HG03460 (cell line): Measurements from ENCODE around the gene DGKH.
"Not testable (repeated sequence)": the region's sequence is repeated elsewhere in the genome, so short reads cannot be mapped to it uniquely, and the experiment has no call there.

ENCODE experiments used
- ATAC-seq: cut with Tn5 transposase; IDR thresholded peaks from one replicate; pipeline ENCODE4 v1.9.1; 2021; ENCODE audit not compliant: unreplicated experiment

Gene DGKH

GRCh38 chr13:42108217-42108616, 59.8 kb downstream of the DGKH start:
- ATAC-seq = no peak

- ATAC-seq = no peak
Observed at GRCh38 chr13:42109957-42110356, 61.5 kb downstream of the DGKH start.

GRCh38 chr13:42110410-42111155, 62.1 kb downstream of the DGKH start:
- ATAC-seq = no peak

DNA sequence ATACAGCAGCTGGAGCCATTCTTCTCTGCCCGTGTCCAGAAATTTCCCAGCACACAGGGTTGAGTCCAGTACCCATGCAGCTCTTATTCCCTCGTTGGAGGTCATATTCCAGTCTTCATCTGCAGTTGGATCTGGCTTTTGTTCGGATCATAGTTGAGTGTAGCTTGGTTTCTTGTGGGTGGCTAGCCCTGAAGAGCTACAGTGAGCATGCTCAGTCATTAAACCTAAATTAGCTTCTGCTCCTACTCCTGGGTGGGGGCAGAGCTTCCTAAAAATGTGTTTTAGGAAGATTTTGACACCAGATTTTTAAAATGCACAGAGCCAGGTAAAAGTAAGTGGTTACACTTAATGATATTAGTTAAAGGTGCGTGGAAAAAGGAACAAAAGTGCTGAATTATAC, 64.4 kb downstream of the DGKH start:
- ATAC-seq = no peak

DNA sequence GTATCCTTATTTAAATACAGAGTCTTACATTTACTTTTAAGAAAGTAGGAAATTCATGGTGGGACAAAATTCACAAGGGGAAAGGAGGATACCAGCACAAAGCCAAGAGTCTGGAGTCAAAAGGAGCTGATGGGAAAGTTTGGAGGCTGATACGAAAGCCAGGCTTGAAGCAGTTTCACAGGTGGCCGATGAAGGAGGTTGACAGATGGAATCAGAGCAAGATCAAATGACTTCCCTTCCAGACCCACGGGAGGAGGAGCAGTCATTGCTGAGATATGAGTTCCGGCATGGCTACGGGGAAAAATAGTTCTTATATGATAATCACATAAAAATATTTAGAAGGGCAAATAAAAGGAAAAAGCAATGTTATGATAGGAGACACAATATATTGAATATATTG, 65.0 kb downstream of the DGKH start:
- ATAC-seq = no peak

DNA sequence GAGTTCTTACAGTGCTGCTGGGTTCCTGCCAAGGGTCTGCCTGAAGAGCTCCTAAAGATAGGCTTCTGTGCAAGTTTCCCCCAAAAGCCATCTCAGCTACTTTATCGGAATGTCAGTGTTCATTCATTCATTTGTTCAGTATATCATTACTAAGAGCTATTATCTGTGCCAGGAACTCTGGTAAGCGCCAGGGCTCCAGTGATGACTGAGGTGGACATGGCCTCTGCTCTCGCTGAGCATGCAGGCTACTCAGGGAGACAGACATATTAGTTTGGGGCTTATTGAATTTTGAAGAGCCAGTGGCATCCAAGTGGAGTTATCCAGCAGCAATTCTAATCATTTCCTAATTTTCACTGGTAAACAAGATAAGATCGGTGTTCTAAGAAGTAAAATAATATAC, 65.8 kb downstream of the DGKH start:
- ATAC-seq = no peak

DNA sequence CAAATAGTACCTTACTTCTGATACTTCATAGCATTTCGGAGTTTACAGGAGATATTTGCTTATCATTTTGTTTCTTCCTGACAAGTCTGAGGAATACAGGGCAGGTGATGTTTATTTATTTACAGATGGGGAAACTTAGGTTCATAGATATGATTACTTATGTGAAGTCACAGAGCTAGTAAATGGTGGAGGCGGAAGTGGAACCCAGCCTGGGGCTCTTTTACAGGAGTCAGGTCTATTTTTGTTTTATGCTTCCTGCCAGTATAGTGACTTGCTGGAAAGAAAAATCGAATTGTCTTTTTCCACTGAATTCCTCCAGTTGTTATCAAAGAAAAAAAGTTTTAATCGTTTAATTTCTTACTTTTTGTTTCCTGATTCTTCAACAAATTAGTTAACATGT, 66.5 kb downstream of the DGKH start:
- no peak for ATAC-seq

DNA sequence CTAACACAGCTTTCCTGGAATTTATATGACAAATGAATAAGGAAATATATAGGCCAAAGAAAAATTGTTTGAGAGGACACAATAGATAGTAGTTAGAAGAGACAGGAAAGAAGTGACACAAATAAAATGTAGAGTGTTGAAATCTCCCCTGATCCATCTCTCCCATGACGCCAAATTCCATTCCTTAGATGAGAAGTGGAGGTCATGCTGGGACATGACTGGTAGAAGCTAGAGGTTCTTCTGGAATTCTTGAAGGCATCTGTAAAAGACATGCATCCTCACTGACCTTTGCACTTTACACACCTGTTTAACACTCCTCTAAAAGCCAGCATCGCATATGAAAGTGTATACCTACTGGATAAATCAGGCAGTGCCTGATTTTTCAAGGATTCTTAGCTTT, 67.8 kb downstream of the DGKH start:
- ATAC-seq = no peak

GRCh38 chr13:42119041-42119440, 70.6 kb downstream of the DGKH start:
- no peak for ATAC-seq

GRCh38 chr13:42119875-42120274, 71.4 kb downstream of the DGKH start:
- no peak for ATAC-seq

DNA sequence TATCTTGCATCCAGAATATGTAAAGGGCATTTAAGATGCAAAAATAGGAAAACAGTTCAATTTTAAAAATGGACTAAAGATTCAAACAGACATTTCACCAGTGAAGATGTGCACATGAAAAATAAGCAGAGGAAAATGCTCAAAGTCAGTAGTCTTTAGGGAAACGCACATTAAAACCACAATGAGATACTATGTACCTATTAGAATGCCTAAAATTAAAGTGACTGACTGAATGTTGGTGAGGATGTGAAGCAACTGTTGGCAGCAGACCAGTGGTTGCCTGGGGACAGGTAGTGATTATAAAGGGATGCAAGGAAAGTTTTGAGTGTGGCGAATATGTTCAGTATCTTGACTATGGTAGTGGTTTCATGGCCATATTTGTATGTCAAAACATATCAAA, 75.2 kb downstream of the DGKH start:
- no peak for ATAC-seq

- ATAC-seq = no peak
Observed at GRCh38 chr13:42125046-42125445, 76.6 kb downstream of the DGKH start.

GRCh38 chr13:42127047-42127446, 78.6 kb downstream of the DGKH start:
- no peak for ATAC-seq

DNA sequence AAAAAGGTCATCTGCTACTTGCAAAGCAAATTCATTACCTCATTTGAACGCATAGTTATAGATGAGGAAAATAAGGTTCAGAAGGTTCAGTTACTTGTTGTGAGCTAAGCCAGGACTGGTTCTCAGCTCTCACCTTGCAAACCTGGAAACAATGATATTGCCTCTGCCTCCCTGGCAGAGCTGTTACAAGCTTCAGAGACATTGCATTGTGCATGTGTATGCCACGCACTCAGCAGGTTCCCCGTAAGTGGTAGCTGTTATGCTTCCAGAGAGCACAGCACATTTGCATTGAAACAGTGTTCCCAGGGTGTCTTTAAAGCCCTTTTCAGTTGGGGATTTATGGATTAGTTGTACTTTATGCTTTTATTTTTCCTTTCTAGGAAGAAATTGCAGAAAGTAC, 80.6 kb downstream of the DGKH start:
- no peak for ATAC-seq

DNA sequence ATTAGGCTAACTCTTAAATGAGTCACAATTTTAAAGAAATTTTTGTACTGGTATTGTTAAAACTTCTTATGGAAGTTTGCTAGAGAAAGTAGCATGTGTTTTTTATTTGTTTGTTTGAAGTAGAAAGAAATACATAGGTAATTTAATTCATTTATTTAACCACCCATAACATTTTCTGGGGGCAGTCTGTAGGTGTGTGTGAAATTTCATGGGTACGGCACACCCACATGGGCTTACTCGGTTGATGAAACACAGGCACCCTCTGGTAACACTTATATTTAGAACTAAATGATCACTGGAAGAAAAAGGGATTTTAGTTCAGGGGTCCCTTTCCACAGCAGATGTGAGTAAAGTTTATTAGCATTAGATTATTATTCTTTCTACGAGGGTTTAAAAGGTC, 88.1 kb downstream of the DGKH start:
- ATAC-seq = no peak

DNA sequence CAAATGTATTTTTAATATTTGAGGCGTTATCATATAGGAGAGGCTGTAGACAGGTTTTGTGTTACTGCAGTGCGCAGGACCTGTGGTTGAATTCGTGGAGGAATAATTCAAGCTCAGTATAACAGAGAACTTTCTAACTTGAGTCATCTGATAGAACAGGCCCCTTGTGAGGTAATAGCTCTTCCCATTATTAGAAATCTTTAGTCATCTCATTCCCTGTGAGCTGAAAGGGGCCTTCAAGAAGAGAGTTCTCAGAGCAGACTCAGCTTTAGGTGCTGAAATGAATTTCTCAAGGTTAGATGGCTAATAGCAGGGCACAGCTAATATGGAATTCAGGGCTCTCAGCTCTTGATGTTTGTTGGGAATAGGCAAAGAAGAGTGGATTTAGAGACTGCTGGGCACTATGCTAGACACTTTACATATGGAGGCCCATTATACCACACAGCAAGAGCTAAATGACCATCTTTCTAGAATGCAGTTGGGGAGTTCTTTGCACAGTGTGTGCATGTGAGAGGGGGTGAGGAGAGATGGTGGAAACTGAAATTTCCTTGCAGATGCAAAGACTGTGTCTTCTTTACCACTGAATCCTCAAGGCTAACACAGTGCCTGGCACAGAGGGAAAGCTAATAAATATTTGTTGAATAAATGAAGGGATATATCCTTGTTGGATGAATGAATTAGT, 89.5 kb downstream of the DGKH start:
- no peak for ATAC-seq

GRCh38 chr13:42140494-42140893, 92.0 kb downstream of the DGKH start:
- no peak for ATAC-seq

DNA sequence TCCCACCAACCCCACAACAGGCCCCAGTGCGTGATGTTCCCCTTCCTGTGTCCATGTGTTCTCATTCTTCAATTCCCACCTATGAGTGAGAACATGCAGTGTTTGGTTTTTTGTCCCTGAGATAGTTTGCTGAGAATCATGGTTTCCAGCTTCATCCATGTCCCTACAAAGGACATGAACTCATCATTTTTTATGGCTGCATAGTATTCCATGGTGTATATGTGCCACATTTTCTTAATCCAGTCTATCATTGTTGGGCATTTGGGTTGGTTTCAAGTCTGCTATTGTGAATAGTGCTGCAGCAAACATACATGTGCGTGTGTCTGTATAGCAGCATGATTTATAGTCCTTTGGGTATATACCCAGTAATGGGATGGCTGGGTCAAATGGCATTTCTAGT, 92.6 kb downstream of the DGKH start:
- not testable (repeated sequence) for ATAC-seq

DNA sequence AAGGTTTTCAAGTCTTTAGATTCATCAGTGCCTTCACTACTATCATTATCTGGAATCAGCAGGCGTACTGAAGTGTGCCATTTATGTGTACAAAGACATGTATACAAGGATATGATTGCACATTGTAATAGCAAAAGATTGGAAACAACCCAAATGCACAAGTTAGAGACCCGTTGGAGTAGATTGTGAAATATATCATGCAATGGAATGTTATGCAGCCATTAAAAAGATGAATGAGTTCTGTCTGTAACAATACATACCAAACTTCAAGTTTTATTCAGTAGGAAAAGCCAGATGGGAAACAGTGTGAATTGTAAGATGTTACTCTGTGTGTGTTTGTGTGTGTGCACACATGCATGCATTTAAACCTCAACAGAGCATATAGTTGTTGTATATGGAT, 97.9 kb downstream of the DGKH start:
- no peak for ATAC-seq

DNA sequence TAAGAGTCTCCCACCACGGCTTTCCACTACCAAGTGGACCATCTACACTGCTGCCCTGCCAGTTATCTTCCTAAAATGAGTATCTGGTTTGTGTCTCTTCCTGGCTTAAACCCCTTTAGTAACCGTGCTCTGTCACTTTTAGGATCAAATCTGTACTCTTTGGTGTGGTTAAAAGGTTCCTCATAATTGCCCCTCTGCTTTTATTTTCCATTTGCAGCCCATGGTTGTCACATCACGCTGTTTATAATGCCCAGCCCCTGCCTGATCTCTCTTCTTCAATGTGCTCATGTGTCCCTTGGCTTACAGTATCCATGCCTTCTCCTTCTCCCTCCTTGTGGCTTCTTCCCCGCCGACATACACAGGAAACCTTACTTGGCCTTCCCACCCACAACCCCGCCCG, 100.1 kb downstream of the DGKH start:
- ATAC-seq = no peak

GRCh38 chr13:42149136-42149535, 100.7 kb downstream of the DGKH start:
- no peak for ATAC-seq

DNA sequence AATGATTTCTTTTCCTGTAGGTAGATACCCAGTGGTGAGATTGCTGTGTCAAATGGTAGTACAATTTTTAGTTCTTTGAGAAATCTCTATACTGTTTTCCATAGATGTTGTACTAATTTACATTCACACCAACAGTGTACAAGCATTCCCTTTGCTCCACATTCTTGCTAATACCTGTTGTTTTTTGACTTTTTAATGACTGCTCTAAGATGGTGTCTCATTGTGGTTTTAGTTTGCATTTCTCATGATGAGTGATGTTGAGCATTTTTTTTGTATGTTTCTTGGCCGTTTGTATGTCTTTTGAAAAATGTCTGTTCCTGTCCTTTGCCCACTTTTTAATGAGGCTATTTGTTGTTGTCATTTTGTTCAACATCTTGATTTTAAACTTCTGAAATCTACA, 103.3 kb downstream of the DGKH start:
- ATAC-seq = no peak

- no peak for ATAC-seq
Observed at GRCh38 chr13:42152495-42152894, 104.0 kb downstream of the DGKH start.
